ENCODE results near the gene ARFRP1. TPM values are rescaled to one million over a fixed set of nuclear protein-coding genes. Genes with fewer than 3 reads are reported as not detected.

The ARFRP1 gene
- total and polyA plus RNA-seq, 2 of the 13 experiments (the other 11 are each of a cell fraction or from before 2014, with no cell fraction given), result 32.0 to 51.1 TPM

DNA sequence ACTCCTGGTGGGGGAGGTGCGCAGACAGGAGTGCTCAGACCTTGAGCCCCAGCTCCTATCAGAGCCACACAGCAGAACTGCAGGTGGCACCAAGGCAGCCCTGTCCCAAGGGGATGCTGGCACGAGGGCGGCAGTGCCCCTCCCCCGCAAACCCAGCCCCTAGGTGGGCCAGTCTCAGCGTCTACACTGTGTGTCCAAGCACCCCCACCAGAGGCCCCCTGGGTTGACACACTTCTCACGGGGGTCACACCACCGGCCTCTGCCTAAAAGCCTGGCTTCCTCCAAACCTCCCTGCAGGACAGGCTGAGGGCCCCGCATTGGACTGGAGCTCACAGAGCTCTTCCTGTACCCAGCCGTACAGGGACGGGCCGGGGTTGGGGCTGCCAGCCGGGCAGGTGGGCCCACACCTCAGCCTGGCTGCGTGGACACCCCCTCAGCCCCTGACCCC, 39.9 kb upstream of the ARFRP1 start (continued):
- TF ChIP-seq TIGD3 (CRISPR knock-in tag; IDR thresholded peaks at IDR 0.05; ENCODE audit: borderline replicate concordance) (no peak), SETDB1 (CRISPR knock-in tag; IDR thresholded peaks at IDR 0.05; ENCODE audit: borderline replicate concordance) (no peak), ZBTB33 (CRISPR knock-in tag; IDR thresholded peaks at IDR 0.05) (no peak), SRSF1 (optimal IDR thresholded peaks at IDR 0.05; ENCODE audit: low read depth, low read length) (no peak), JUN (CRISPR knock-in tag; IDR thresholded peaks at IDR 0.05) (no peak), ZNF776 (CRISPR knock-in tag; IDR thresholded peaks at IDR 0.05) (0 out of 2 replicates have a peak, but pooled peaks have one; percentile 64), DZIP1 (CRISPR knock-in tag; IDR thresholded peaks at IDR 0.05) (peak; percentile 69; the same call in 1 of the 2 replicates), JUNB (CRISPR knock-in tag; IDR thresholded peaks at IDR 0.05; ENCODE audit: borderline replicate concordance) (no peak), ZNF333 (CRISPR knock-in tag; IDR thresholded peaks at IDR 0.05; ENCODE audit: borderline replicate concordance) (no peak; the same call in 1 of the 2 replicates), NPAS2 (CRISPR knock-in tag; IDR thresholded peaks at IDR 0.05; ENCODE audit: borderline replicate concordance) (no peak), ZNF281 (CRISPR knock-in tag; IDR thresholded peaks at IDR 0.05; ENCODE audit: borderline replicate concordance) (peak; percentile 93), NR2F1 (CRISPR knock-in tag; IDR thresholded peaks at IDR 0.05) (no peak), E2F1 (CRISPR knock-in tag; IDR thresholded peaks at IDR 0.05) (no peak)
- TF ChIP-seq, protein P1, sequence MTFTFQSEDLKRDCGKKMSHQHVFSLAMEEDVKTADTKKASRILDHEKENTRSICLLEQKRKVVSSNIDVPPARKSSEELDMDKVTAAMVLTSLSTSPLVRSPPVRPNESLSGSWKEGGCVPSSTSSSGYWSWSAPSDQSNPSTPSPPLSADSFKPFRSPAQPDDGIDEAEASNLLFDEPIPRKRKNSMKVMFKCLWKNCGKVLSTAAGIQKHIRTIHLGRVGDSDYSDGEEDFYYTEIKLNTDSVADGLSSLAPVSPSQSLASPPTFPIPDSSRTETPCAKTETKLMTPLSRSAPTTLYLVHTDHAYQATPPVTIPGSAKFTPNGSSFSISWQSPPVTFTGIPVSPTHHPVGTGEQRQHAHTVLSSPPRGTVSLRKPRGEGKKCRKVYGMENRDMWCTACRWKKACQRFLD (CRISPR knock-in tag; IDR thresholded peaks at IDR 0.05; ENCODE audit: borderline replicate concordance), result no peak
- TF ChIP-seq, protein P2, sequence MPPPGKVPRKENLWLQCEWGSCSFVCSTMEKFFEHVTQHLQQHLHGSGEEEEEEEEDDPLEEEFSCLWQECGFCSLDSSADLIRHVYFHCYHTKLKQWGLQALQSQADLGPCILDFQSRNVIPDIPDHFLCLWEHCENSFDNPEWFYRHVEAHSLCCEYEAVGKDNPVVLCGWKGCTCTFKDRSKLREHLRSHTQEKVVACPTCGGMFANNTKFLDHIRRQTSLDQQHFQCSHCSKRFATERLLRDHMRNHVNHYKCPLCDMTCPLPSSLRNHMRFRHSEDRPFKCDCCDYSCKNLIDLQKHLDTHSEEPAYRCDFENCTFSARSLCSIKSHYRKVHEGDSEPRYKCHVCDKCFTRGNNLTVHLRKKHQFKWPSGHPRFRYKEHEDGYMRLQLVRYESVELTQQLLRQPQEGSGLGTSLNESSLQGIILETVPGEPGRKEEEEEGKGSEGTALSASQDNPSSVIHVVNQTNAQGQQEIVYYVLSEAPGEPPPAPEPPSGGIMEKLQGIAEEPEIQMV (CRISPR knock-in tag; IDR thresholded peaks at IDR 0.05; ENCODE audit: low read depth), result no peak
